NCI-H510A treated with DMSO at 0.1 percent for 48 hours (cell line): ENCODE results near the gene FRYL.
A peak's percentile ranks its signal among the peaks of the same experiment; 100 is the strongest.
"Not testable (repeated sequence)": the region's sequence is repeated elsewhere in the genome, so short reads cannot be mapped to it uniquely, and the experiment has no call there.

Experiments
- DNase-seq: peaks from one replicate; lab custom pipeline; 2025; lab: John Stamatoyannopoulos, UW

The FRYL gene

DNA sequence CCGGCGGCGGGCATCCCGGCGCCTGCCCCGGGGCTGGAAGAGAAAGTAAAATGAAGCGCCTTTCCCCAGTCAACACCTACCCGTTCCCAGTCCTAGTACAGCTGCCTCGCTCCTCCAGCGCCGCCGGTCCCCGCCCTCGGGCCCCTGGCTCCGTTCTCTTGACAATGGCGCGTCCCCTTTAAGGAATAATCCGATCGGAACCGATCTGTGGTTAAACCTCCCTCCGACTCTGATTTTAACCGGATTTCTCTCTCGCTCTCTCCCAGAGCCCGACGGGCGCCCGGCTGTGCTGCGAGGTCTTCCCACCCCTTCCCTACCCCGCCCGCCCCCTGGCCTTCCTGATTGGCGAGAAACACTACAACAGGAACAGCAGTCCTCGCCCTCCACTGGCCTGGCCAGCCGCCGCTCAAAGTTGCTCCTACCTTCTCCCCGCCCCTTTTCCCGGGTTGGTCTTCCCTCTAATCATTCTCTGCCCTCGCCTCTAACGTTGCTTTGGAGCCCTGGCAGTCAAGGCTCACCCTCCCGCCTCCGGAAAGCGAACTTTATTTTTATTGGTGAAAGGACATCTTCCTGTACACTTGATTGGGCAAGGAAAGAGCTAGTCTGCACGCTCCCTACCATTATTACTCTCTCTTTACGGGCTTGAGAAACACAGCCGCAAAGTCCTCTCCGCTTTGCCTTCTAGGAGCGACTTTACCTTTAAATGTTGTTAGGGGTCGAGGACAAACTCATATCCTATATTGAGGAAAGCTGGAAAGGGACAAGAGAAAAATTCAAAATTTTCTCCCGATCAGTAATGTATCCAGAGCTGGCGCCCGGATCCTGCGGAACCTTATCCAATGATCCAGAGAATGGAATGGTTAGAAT is at the start of gene FRYL:
TSS of gene FRYL (minus strand) at position 282 of the 867 bp plus-strand sequence. CDS start 145,869 bp downstream, outside the sequence.
- peak; percentile 97 for DNase-seq

DNA sequence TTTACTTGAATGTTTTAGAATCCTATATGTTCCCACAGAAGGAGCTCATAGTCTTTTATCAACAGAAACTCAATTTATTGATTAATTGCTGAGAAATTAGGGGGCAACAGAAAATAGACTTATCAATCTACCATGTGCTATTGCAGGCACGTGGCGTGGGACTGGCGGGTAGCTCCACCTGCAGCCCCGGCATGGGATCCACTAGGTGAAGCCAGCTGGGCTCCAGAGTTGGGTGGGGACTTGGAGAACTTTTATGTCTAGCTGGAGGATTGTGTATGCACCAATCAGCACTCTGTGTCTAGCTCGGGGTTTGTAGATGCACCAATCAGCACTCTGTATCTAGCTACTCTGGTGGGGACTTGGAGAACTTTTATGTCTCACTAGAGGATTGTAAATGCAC is 47.5 kb upstream of the FRYL start:
- no peak for DNase-seq

DNA sequence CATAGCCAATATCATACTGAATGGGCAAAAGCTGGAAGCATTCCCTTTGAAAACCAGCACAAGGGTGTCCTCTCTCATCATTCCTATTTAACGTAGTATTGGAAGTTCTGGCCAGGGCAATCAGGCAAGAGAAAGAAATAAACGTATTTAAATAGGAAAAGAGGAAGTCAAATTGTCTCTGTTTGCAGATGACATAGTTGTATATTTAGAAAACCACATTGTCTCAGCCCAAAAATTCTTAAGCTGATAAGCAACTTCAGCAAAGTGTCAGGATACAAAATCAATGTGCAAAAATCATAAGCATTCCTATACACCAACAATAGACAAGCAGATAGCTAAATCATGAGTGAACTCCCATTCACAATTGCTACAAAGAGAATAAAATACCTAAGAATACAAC is 41.4 kb upstream of the FRYL start:
- DNase-seq = not testable (repeated sequence)

DNA sequence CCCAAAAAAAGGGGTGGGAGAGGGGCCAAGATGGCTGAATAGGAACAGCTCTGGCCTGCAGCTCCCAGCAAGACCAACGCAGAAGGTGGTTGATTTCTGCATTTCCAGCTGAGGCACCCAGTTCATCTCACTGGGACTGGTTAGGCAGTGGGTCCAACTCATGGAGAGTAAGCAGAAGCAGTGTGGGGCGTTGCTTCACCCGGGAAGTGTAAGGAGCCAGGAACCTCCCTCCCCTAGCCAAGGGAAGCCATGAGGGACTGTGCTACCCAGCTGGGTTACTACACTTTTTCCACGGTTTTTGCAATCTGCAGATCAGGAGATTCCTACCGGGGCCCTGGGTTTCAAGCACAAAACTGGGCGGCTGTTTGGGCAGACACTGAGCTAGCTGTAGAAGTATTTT is 36.9 kb upstream of the FRYL start:
- no peak for DNase-seq

DNA sequence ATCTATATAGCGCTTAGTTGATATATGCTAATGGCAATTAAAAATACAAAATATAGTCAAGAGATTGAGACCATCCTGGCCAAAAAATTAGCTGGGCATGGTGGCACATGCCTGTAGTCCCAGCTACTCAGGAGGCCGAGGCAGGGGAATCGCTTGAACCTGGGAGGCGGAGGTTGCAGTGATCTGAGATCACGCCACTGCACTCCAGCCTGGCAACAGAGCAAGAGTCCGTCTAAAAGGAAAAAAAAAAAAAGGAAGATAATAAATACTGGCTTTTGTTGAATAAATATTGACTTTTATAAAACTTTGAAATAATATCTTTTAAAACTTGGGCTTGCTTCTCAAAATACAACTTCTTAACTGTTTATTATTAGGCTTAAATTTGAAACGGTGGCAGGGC is 36.2 kb upstream of the FRYL start:
- DNase-seq = not testable (repeated sequence)

DNA sequence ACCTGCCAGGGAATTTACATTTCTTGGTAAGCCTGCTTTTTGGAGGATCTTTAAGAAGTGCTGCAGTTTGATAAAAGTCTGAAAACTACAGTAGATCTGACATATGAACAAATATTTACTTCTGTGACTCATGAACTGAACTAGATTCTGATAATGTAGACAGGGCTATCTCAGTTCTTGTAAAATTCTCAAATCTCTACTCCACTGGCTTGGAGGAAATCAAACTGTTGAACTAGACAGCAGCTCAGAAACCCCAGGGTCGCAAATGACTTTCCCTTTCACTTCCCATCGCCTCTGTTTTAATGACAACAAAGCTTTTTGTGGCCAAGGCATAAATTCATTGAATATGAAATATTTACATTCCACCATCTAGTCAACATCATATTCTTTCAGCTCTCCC is 35.4 kb upstream of the FRYL start:
- DNase-seq = no peak

DNA sequence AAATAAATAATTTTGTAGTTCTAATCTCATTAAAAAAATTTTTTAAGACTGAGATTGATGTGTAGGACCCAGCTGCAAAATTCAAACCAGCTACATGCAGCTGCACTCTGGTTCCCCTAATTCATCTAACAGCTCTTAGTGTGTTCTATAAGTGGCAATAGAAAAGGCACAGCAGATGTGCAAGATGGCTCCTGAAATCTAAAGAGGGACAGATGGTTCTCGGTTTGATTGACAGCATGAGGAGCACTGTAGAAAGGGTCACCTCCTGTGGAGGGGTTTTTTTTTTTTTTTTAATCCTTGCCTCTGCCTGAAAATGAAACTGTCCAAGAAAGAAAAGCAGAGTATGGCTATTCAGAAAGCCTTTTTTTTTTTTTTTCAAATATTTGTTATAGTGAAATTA is 33.9 kb upstream of the FRYL start:
- DNase-seq = peak; percentile 20

DNA sequence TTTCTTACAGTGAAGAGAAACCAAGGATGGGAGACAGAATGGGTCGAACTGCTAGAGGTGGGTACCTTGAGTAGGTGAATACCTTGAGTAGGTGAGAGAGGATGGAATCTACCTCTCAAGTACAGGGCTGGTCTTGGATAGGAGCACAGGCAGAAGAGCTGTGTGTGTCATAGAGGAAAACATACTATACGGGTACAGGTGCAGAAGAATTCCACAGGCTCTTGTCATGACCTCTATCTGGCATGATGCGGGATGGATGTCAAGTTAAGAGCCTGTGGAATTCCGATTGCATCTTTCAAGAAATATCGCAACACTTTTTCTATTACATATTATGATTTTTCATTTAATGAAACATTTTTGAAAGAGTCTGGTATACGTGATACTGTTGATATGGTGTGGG is 32.8 kb upstream of the FRYL start:
- no peak for DNase-seq

DNA sequence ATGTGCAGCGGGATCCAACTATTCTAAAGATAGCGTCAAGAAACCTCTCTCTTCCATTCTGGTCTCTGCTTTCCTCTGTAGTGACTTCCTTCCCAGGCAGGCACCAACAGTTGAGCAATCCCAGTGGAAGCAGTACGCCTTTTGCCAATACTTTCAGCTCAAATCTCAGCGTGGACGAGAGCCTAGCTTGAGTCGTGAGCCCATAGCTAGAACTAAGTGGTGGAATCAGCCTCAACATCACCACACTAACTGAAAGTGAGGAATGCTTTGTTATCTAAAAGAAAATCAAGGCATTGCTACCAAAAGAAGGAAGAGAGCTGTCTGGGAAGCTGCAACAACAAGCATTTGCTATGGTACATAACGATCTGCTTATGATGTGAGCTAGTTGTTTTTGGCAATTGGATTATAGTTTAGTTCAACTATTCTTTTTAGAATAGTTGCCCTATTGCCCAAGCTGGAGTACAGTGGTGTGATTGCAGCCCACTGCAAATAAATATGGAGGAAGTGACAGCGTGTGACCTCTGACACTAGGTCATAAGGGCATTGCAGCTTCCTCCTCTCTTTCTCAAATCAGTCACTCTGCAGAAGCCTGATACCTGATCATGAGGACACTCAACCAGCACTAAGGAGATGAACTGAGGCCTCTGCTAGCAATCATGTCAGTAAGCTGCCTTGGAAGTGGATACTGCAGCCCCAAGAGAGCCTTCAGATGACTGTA is 24.7 kb upstream of the FRYL start:
- DNase-seq = no peak

DNA sequence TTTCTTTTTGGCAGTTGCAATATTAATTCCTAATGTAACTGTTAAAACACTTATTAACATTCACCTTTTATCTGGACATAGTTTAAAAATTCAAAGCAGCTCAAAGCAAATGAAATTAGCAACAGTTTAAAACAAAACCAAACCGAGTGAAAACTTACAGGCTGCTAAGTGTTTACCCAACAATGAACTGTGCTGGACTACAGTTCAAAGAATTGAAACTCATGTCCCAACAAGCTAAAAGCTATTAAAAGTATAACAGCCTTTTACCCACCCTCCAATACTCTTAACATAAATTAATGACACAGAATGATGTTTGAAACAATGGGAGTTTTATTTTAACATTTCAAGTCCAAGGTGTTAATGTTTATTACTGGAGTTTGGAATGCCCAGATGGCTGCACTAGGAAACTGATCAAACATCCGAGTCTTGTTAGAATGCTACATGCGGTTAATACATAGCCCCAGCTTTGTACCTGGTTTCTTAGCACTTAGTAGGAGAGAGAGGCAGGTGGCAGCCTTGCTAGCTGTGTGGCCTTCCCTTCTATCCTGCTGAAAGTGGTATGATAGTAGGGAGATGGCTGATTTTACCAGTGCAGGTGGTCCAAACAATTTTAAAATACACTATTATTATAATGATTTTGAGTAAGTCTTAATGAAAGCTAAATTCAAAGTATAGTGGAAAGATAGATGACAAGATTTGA is 21.1 kb upstream of the FRYL start:
- peak; percentile 14 for DNase-seq

DNA sequence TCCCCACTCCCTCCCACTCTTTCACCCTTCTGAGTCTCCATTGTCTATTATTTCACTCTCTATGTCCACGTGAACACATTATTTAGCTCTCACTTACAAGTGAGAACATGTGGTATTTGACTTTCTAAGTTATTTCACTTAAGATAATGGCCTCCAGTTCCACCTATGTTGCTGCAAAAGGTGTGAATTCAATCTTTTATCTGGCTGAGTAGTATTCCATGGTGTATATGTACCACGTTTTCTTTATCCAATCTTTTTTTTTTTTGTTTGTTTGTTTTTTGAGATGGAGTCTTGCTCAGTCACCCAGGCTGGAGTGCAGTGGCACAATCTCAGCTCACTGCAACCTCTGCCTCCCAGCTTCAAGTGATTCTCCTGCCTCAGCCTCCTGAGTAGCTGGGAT is 20.1 kb upstream of the FRYL start:
- DNase-seq = not testable (repeated sequence)

DNA sequence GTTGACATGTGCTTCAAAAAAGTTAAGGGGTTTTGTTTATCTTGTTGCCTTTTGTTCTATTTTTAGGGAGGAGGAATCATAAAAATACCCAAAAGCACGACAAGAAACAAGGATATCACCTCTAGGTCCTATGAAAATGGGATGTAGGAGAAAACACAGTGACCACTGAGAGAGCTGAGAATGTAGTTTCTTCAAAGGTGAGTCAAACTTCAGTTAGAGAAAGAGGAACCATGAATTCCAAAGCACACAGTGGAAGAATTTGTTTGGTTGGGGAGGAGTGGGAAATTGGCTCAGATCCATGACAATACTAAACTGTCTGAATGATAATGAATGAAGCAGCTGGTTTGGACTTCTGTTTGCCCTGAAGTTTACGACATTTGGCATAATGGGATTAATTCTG is 19.1 kb upstream of the FRYL start:
- no peak for DNase-seq

DNA sequence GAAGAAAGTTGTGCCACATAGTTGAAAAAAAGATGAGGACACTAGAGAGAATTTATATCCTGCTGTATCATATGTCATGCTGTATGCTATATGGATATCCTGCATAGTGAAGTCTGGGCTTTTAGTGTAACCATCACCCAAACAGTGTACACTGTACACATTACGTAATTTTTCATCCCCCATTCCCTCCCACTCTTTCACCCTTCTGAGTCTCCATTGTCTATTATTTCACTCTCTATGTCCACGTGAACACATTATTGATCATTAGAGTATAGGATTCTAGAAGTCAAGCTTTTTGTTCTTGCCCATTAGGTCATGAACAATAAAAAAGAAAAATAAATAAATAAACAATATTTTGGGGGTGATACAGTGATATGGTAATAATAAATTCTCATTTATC is 18.0 kb upstream of the FRYL start:
- no peak for DNase-seq

DNA sequence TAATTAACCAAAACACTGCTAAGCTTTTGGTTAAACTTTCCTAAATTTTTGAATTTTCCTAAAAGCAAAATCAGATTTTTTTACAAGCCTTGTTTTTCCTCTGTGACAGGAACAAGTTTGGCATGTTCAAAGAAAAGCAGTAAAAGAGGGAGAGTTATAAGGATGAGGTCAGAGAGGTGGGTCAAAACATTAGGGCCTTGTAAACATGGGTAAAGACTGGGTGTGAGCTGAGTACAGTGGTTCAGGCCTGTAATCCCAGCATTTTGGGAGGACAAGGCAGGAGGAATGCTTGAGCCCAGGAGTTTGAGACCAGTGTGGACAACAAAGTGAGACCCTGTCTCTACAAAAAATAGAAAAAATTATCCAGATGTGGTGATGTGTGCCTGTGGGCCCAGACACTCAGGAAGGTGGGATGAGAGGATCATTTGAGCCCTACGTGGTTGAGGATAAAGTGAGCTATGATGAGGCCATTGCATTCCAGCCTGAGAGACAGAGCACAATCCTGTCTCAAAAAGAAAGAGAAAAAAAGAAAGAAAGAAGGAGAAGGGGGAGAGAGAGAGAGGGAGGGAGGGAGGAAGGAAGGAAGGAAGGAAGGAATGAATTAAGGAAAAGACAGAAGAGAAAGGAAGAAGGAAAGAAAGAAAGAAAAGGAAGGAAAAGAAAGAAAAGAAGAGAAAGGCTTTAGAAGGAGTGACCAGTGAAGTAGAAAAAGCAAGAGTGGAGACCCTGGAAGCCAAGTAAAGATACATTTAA is 17.0 kb upstream of the FRYL start:
- DNase-seq = no peak

DNA sequence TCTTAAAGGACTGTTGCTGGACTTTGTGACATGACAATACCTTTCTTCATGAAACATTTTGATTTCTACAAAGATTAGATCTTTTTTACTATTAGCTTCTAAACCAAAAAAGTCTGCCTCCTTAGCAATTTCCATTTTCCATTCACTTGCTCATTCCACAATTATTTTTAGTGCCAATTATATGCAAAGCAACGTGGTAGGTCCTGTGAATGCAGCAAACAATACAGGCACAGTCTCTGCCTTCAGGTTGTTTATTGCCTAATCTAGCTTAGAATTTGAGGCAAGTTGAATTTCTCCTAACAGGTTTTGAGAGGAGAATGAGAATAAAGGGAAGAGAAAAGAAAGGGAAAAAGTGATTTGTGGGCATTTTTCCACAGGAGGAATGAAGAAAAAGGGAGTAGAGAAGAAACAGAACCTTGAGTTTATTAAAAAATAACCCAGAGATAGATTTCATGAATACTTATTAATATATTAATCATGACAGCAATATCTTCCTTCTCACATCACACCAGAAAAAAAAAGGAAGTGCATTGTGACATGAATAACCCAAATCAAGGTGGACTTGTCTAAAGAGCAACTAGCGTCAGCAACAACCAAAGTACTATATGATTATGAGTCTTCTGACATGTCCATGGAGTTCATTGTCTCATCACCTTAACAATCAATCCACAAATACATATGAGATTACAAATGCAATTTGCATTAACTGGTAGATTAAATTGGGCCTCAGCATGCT is 16.3 kb upstream of the FRYL start:
- no peak for DNase-seq

DNA sequence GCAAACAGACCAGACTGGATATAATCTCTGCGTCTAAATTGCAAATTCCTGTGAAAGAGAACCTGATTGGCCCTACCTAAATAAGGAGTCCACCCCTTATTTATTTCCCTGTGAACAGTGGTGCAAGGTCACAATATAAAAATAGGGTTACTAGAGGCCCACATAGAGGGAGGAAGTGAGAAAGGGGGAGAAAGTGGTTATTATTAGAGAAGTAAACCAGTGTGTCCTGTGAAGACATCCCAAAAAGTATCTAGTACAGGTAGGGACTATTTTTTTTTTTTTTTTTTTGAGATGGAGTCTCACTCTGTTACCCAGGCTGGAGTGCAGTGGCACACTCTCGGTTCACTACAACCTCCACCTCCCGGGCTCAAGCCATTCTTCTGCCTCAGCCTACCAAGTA is 15.0 kb upstream of the FRYL start:
- no peak for DNase-seq

DNA sequence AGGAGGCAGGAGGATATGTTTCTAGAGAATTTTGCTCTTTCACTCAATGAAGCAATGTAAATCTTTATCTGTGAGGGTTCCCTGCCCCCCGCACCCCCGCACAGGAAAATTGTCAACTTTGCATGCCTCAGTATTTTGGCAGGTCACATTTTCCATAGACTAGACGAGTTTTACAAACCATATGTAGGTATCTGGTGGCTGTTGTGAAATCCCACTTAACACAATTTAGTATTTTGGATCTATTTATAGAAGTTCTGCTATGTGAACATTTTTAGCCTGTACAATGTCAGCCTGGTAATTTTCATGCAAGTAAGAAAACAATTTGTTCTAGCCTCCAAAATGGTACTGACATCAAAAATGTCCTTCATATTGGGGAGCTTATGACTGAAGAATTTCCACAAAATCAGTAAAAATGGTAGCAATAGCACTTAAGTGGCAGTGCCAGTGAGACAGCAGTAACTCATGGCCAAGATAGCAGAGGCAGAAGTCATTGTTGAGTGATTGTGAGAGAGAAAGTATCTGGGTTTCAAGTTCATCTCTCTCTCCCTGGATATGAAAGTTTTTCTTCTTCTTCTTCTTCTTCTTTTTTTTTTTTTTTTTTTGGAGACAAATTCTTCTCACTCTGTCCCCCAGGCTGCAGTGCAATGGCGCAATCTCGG is 12.4 kb upstream of the FRYL start:
- no peak for DNase-seq

DNA sequence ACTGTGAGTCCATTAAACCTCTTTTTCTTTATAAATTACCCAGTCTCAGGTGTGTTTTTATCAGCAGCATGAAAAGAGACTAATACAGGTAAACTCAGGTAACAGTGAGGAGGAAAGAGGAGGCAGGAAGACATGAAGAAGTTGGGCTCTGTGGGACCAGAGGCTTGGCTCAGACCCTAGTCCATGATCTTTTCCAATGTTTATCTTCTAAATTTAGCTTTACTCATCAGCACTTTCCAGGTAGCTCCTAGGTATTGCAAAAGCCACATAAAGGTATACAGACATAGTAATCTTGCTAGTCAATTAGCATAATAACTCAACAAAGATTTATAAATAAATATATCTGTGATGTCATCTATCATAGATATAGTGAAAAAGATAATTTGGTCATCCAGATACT is 11.2 kb upstream of the FRYL start:
- no peak for DNase-seq

DNA sequence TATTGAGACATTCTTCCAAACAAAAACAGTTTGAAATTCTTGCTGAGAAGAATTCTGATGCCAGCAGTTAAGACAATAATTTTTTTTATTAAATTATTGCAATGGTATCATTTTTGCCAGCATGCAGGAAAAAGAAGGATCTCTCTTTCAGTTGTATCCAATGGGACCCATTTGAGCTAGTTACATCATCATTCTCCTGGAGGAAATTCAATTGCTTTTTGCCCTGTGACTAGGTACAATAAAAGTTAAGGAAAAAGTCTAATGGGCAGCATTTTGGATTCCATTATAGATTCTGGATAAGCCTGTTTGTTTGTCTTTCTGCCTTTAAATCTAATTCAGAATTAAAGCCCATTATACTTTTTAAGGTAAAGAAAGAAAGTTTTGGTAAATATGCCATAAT is 10.5 kb upstream of the FRYL start:
- DNase-seq = no peak

DNA sequence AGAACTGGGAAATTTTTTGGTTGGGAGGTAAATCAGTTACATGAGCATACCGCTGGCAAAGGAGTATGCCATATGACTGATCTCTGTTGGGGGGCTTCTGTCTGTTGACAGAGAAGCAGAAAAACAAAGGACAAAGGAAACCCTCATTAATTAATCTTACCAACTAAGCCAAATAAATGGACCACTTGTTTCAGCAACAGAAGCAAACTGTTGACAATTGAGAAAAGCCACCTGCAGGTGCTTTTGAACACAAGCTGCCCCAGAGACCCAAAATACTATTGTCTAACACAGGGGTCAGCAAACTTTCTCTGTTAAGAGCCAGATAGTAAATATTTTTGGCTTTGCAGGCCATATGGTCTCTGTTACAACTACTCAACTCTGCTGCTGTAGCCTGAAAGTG is 7.0 kb upstream of the FRYL start:
- DNase-seq = no peak

DNA sequence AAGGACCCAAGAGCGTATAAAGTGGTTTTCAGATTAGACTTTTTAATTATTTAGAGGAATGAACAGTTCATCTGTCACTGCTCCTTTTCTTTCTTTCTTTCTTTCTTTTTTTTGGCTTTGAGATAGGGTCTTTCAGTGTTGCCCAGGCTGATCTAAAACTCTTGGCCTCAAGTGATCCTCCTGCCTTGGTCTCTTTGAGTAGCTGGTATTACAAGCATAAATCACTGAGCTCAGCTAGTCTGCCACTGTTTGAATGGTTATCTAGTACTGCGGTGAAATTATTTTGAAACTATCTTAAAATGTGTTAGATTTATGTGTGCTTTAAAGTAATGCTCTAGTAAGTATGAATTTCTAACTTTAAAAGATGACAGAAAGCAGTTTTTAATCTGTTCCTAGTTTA is 6.5 kb upstream of the FRYL start:
- no peak for DNase-seq
